ENCODE results near the gene GSTM2. TPM values are rescaled to one million over a fixed set of nuclear protein-coding genes. Genes with fewer than 3 reads are reported as not detected.

The GSTM2 gene
- total and polyA plus RNA-seq, 4 donors = 7.1 to 15.1 (median 7.9) TPM

GRCh38 chr1:109716121-109716520, 48.3 kb downstream of the GSTM2 start:
- TF ChIP-seq, protein P1, sequence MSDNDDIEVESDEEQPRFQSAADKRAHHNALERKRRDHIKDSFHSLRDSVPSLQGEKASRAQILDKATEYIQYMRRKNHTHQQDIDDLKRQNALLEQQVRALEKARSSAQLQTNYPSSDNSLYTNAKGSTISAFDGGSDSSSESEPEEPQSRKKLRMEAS (IDR thresholded peaks at IDR 0.05) = no peak
- TF ChIP-seq RXRA (IDR thresholded peaks at IDR 0.05) = no peak
- no peak for TF ChIP-seq HNF4A (conservative IDR thresholded peaks at IDR 0.05)
- no peak for TF ChIP-seq NR2F2 (IDR thresholded peaks at IDR 0.05)
- H3K4me3 ChIP-seq (ENCODE audit: low read depth in 1 of 3, low read length in 3 of 3) = no peak overlapping the region
- no peaks in the 10 kb centered on the region for H3K36me3 ChIP-seq (ENCODE audit: control insufficient read depth in 4 of 4, insufficient read depth in 3 of 4, low read depth in 1 of 4, low read length in 3 of 4)
- H3K9me3 ChIP-seq (ENCODE audit: control insufficient read depth in 4 of 4, low read length in 3 of 4) = no peaks in the 10 kb centered on the region
- no peak overlapping the region for H3K27ac ChIP-seq (ENCODE audit: low read depth in 1 of 2, low read length in 2 of 2)
- WGBS = 84% methylated on average over 3 of the region's 3 CpGs
- no peaks in the 10 kb centered on the region for H3K4me1 ChIP-seq (ENCODE audit: control insufficient read depth in 4 of 4, insufficient read depth in 4 of 4, low read length in 3 of 4)
- no peak overlapping the region for H3K9ac ChIP-seq (ENCODE audit: low read depth in 1 of 2, low read length in 2 of 2)
- DNase-seq (ENCODE audit: low spot score) = peak; percentile 23
- no peaks in the 10 kb centered on the region for H3K27me3 ChIP-seq (ENCODE audit: control insufficient read depth in 4 of 4, insufficient read depth in 4 of 4, low read length in 3 of 4)

GRCh38 chr1:109716570-109717090, 48.8 kb downstream of the GSTM2 start:
- TF ChIP-seq EGR1 (IDR thresholded peaks at IDR 0.05; ENCODE audit: low read depth in 2 of 2) (no peak), HNF4G (IDR thresholded peaks at IDR 0.05) (no peak), HNF4A (conservative IDR thresholded peaks at IDR 0.05) (no peak), RAD21 (IDR thresholded peaks at IDR 0.05) (no peak), ZBTB33 (IDR thresholded peaks at IDR 0.05) (no peak), SP1 (IDR thresholded peaks at IDR 0.05) (no peak), REST (IDR thresholded peaks at IDR 0.05) (no peak), GABPA (IDR thresholded peaks at IDR 0.05 in 1 of 2, conservative IDR thresholded peaks at IDR 0.05 in 1 of 2) (no peak), FOXA1 (IDR thresholded peaks at IDR 0.05) (no peak), TAF1 (conservative IDR thresholded peaks at IDR 0.05) (no peak), NR2F2 (IDR thresholded peaks at IDR 0.05) (no peak), RXRA (IDR thresholded peaks at IDR 0.05) (no peak), CTCF (IDR thresholded peaks at IDR 0.05; ENCODE audit: low read depth, low read length, missing input control) (no peak), JUND (IDR thresholded peaks at IDR 0.05) (no peak), FOXA2 (IDR thresholded peaks at IDR 0.05) (no peak), YY1 (IDR thresholded peaks at IDR 0.05) (no peak)
- TF ChIP-seq, protein P1 (IDR thresholded peaks at IDR 0.05) = no peak
- TF ChIP-seq, protein P2, sequence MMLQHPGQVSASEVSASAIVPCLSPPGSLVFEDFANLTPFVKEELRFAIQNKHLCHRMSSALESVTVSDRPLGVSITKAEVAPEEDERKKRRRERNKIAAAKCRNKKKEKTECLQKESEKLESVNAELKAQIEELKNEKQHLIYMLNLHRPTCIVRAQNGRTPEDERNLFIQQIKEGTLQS (IDR thresholded peaks at IDR 0.05) = no peak
- Histone ChIP-seq H3K27ac (ENCODE audit: low read depth in 1 of 2, low read length in 2 of 2) (no peak overlapping the region), H3K36me3 (ENCODE audit: control insufficient read depth in 4 of 4, insufficient read depth in 3 of 4, low read depth in 1 of 4, low read length in 3 of 4) (no peaks in the 10 kb centered on the region), H3K4me1 (ENCODE audit: control insufficient read depth in 4 of 4, insufficient read depth in 4 of 4, low read length in 3 of 4) (no peaks in the 10 kb centered on the region), H3K27me3 (ENCODE audit: control insufficient read depth in 4 of 4, insufficient read depth in 4 of 4, low read length in 3 of 4) (no peaks in the 10 kb centered on the region), H3K9me3 (ENCODE audit: control insufficient read depth in 4 of 4, low read length in 3 of 4) (no peaks in the 10 kb centered on the region), H3K4me3 (ENCODE audit: low read depth in 1 of 3, low read length in 3 of 3) (no peak overlapping the region), H3K9ac (ENCODE audit: low read depth in 1 of 2, low read length in 2 of 2) (no peak overlapping the region)
- DNase-seq (ENCODE audit: low spot score) = peak; percentile 5
- 89% methylated on average over 3 of the region's 3 CpGs for WGBS

Data from liver (tissue), 9 donors.